H9 (cell line): ENCODE results near the gene CCDC116. TPM values are rescaled to one million over a fixed set of nuclear protein-coding genes. Genes with fewer than 3 reads are reported as not detected.
"Not testable (repeated sequence)": the region's sequence is repeated elsewhere in the genome, so short reads cannot be mapped to it uniquely, and the experiment has no call there.

Experiments used
- DNase-seq: peaks from one replicate; pipeline ENCODE4 v3.0.0-alpha.2; 2017
- H2AFZ ChIP-seq: one replicate; pipeline ENCODE4 v1.6.1; 2013; ENCODE audit warnings: mild to moderate bottlenecking, low read length, control low read depth, moderate library complexity
- H2AK5ac ChIP-seq: 2 replicates; pipeline ENCODE4 v1.6.1; 2013; ENCODE audit warnings: low read length, control low read depth, mixed read lengths; ENCODE audit not compliant: insufficient read length
- H2BK120ac ChIP-seq: one replicate; pipeline ENCODE4 v1.6.1; 2013; ENCODE audit warnings: low read depth, mild to moderate bottlenecking, low read length, control low read depth, inconsistent platforms; ENCODE audit not compliant: poor library complexity, severe bottlenecking
- H2BK12ac ChIP-seq: 2 replicates; pipeline ENCODE4 v1.6.1; 2013; ENCODE audit warnings: low read length, control low read depth, mixed read lengths, low read depth; ENCODE audit not compliant: insufficient read length
- H2BK15ac ChIP-seq: 2 replicates; pipeline ENCODE4 v1.6.1; 2013; ENCODE audit warnings: low read depth, low read length, control low read depth
- H2BK20ac ChIP-seq: one replicate; pipeline ENCODE4 v1.6.1; 2013; ENCODE audit warnings: low read depth, mild to moderate bottlenecking, low read length, control low read depth, inconsistent platforms; ENCODE audit not compliant: poor library complexity, severe bottlenecking
- H2BK5ac ChIP-seq: 2 replicates; pipeline ENCODE4 v1.6.1; 2013; ENCODE audit warnings: low read length, control low read depth, mixed read lengths; ENCODE audit not compliant: insufficient read length
- H3K14ac ChIP-seq: 2 replicates; pipeline ENCODE4 v1.6.1; 2013; ENCODE audit warnings: low read length, control low read depth; ENCODE audit not compliant: insufficient read depth
- H3K18ac ChIP-seq: 2 replicates; pipeline ENCODE4 v1.6.1; 2013; ENCODE audit warnings: low read depth, mild to moderate bottlenecking, mixed read lengths, low read length, control low read depth; ENCODE audit not compliant: insufficient read length
- H3K23ac ChIP-seq: 2 replicates; pipeline ENCODE4 v1.6.1; 2013; ENCODE audit warnings: low read length, control low read depth, mixed read lengths, low read depth; ENCODE audit not compliant: insufficient read length
- H3K23me2 ChIP-seq: 2 replicates; pipeline ENCODE4 v1.6.1; 2013; ENCODE audit warnings: low read depth, mild to moderate bottlenecking, mixed read lengths, low read length, control low read depth; ENCODE audit not compliant: insufficient read length, poor library complexity, severe bottlenecking
- H3K27ac ChIP-seq: 2 replicates; pipeline ENCODE4 v1.5.1; 2013; ENCODE audit warnings: low read length, control low read depth, mixed read lengths, low read depth; ENCODE audit not compliant: insufficient read length
- H3K27me3 ChIP-seq: 2 replicates; pipeline ENCODE4 v1.6.1; 2013; ENCODE audit warnings: low read length, control low read depth, inconsistent platforms; ENCODE audit not compliant: insufficient read depth
- H3K4ac ChIP-seq: 2 replicates; pipeline ENCODE4 v1.6.1; 2013; ENCODE audit warnings: low read depth, mild to moderate bottlenecking, control low read depth, inconsistent platforms, low read length, moderate library complexity
- H3K4me1 ChIP-seq: 2 replicates; pipeline ENCODE4 v1.6.1; 2013; ENCODE audit warnings: low read length, control low read depth, inconsistent platforms; ENCODE audit not compliant: insufficient read depth
- H3K4me2 ChIP-seq: 2 replicates; pipeline ENCODE4 v1.6.1; 2013; ENCODE audit warnings: low read length, control low read depth, mixed read lengths; ENCODE audit not compliant: insufficient read length, insufficient read depth
- H3K56ac ChIP-seq: 2 replicates; pipeline ENCODE4 v1.6.1; 2013; ENCODE audit warnings: low read depth, mild to moderate bottlenecking, mixed read lengths, low read length, control low read depth; ENCODE audit not compliant: insufficient read length
- H3K79me1 ChIP-seq: 2 replicates; pipeline ENCODE4 v1.6.1; 2013; ENCODE audit warnings: low read depth, mild to moderate bottlenecking, moderate library complexity, low read length, control low read depth, inconsistent platforms; ENCODE audit not compliant: insufficient read depth, poor library complexity, severe bottlenecking
- H3K79me2 ChIP-seq: 2 replicates; pipeline ENCODE4 v1.6.1; 2013; ENCODE audit warnings: low read length, control low read depth, inconsistent platforms; ENCODE audit not compliant: insufficient read depth
- H3K9ac ChIP-seq: 2 replicates; pipeline ENCODE4 v1.6.1; 2013; ENCODE audit warnings: low read length, control low read depth, mixed read lengths; ENCODE audit not compliant: insufficient read length; ENCODE audit errors: extremely low read depth
- H3K9me3 ChIP-seq: one replicate; pipeline ENCODE4 v1.6.1; 2013; ENCODE audit warnings: low read depth, low read length, inconsistent platforms; ENCODE audit not compliant: control insufficient read depth
- H3T11ph ChIP-seq: one replicate; pipeline ENCODE4 v1.6.1; 2013; ENCODE audit warnings: mild to moderate bottlenecking, low read length, control low read depth, inconsistent platforms
- H4K20me1 ChIP-seq: one replicate; pipeline ENCODE4 v1.6.1; 2013; ENCODE audit not compliant: control insufficient read depth, insufficient read length, insufficient read depth
- H4K5ac ChIP-seq: 2 replicates; pipeline ENCODE4 v1.6.1; 2013; ENCODE audit warnings: low read depth, mild to moderate bottlenecking, mixed read lengths, low read length, control low read depth; ENCODE audit not compliant: insufficient read length
- H4K8ac ChIP-seq: replicated peaks from 2 replicates; pipeline ENCODE4 v1.6.1; 2013; ENCODE audit warnings: low read length, control low read depth, mixed read lengths, low read depth; ENCODE audit not compliant: insufficient read length
- H4K91ac ChIP-seq: 2 replicates; pipeline ENCODE4 v1.6.1; 2013; ENCODE audit warnings: low read depth, mild to moderate bottlenecking, moderate library complexity, mixed read lengths, low read length, control low read depth; ENCODE audit not compliant: insufficient read length
- H3K27ac Mint-ChIP-seq, 3 experiments: 2 replicates in 2 of 3; 3 replicates in 1 of 3; pipeline ENCODE4 v1.8.0; 2020 to 2021; ENCODE audit warnings: mixed read lengths in 3 of 3, mild to moderate bottlenecking in 1 of 3, moderate library complexity in 1 of 3
- H3K27me3 Mint-ChIP-seq: 2 replicates; pipeline ENCODE4 v1.8.0; 2021; ENCODE audit warnings: low read depth, mild to moderate bottlenecking, moderate library complexity, mixed read lengths
- H3K36me3 Mint-ChIP-seq, 3 experiments: 2 replicates in 2 of 3; 3 replicates in 1 of 3; pipeline ENCODE4 v1.8.0; 2020 to 2021; ENCODE audit warnings: low read depth in 3 of 3, mixed read lengths in 3 of 3; ENCODE audit not compliant: insufficient read depth in 1 of 3
- H3K4me1 Mint-ChIP-seq, 2 experiments: 2 replicates each; pipeline ENCODE4 v1.8.0; 2020; ENCODE audit warnings: mixed read lengths in 2 of 2
- H3K4me3 Mint-ChIP-seq, 2 experiments: 2 replicates in 1 of 2; 3 replicates in 1 of 2; pipeline ENCODE4 v1.8.0; 2020 to 2021; ENCODE audit warnings: mild to moderate bottlenecking in 2 of 2, mixed read lengths in 2 of 2, moderate library complexity in 1 of 2
- H3K9me3 Mint-ChIP-seq, 2 experiments: 2 replicates in 1 of 2; 3 replicates in 1 of 2; pipeline ENCODE4 v1.8.0; 2020; ENCODE audit warnings: mild to moderate bottlenecking in 2 of 2, mixed read lengths in 2 of 2, moderate library complexity in 1 of 2
- WGBS: extraction: QIAGEN DNeasy Blood & Tissue Kit; methylation state at CpG from one replicate; pipeline ENCODE4 v1.1.7; 2013; ENCODE audit warnings: missing lambda C conversion rate, low lambda C conversion rate, mixed read lengths; ENCODE audit not compliant: insufficient read length; ENCODE audit errors: extremely low coverage; 5-methylcytosine and 5-hydroxymethylcytosine counted together
- total RNA-seq: library from RNA; stranded (reverse); gene quantifications from 2 replicates; pipeline ENCODE4 v1.2.1, GENCODE V29; 2021
- TF ChIP-seq, protein P1 (sequence below): fragments of 200-600 bp; sonication (generic); conservative IDR thresholded peaks from 3 replicates; pipeline ENCODE4 v1.8.0; 2021; ENCODE audit warnings: antibody characterized with exemption, mild to moderate bottlenecking

Gene CCDC116
- total RNA-seq, 1 experiment from 2014 or later, result 0.63 TPM

DNA sequence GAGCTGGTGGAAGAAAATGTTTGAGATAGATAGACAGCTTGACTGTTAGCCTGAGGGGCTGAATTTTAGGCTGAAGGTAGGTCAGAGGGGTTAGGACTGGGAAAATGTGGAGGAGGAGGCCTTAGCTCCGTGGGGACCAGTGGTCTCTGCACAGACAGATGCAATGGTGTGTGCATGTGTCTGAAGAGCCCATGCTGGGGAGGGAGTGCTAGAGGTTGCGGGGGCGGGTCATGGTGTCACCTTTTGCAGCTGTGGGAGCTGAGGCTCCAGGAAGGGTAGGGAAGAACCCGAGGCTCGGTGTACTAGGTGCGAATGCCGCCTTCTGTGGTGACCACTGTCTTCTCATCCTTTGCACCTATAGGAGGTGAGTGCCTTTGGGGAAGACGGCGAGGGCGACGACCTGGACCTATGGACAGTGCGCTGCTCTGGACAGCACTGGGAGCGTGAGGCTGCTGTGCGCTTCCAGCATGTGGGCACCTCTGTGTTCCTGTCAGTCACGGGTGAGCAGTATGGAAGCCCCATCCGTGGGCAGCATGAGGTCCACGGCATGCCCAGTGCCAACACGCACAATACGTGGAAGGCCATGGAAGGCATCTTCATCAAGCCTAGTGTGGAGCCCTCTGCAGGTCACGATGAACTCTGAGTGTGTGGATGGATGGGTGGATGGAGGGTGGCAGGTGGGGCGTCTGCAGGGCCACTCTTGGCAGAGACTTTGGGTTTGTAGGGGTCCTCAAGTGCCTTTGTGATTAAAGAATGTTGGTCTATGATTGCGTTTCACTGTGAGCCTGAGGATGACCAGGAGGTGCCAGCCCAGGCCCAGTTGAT lies 11.2 kb downstream of the CCDC116 start:
- H3T11ph ChIP-seq, result no peak overlapping the region
- no peak overlapping the region for H3K27ac ChIP-seq
- no peak overlapping the region for H3K4ac ChIP-seq
- DNase-seq, result no peak
- H4K20me1 ChIP-seq, result no peaks in the 10 kb centered on the region
- H3K27me3 Mint-ChIP-seq, result peaks cover 12% of the 10 kb centered on the region
- no peak overlapping the region for H2BK15ac ChIP-seq
- peaks cover 2% of the 10 kb centered on the region; the same call in 1 of the 2 replicates for H3K4me1 ChIP-seq
- no peak overlapping the region for H2AK5ac ChIP-seq
- H4K5ac ChIP-seq, result no peak overlapping the region
- H3K27ac Mint-ChIP-seq, result peak overlapping the region in 1 of 3 experiments; percentile 21; a peak in 2 of 7 replicates
- no peak overlapping the region for H2BK5ac ChIP-seq
- H4K8ac ChIP-seq, result no peak overlapping the region
- H3K79me2 ChIP-seq, result no peaks in the 10 kb centered on the region
- H3K36me3 Mint-ChIP-seq, result peaks cover 10 to 26% (median 17%) of the 10 kb centered on the region in 3 experiments; a peak in 6 of 7 replicates
- no peak overlapping the region for H3K23ac ChIP-seq
- H2BK120ac ChIP-seq, result no peak overlapping the region
- H3K18ac ChIP-seq, result no peak overlapping the region
- no peak overlapping the region for H2BK20ac ChIP-seq
- WGBS, result no CpG with 5 or more reads among the region's 22 CpGs
- H3K4me3 Mint-ChIP-seq, result peak overlapping the region in 1 of 2 experiments; percentile 89; a peak in 4 of 5 replicates
- no peak overlapping the region for H3K14ac ChIP-seq
- no peak overlapping the region for H4K91ac ChIP-seq
- H2AFZ ChIP-seq, result no peak overlapping the region
- H3K4me2 ChIP-seq, result peak overlapping the region; percentile 57
- H3K56ac ChIP-seq, result no peak overlapping the region
- H2BK12ac ChIP-seq, result no peak overlapping the region
- TF ChIP-seq, protein P1, sequence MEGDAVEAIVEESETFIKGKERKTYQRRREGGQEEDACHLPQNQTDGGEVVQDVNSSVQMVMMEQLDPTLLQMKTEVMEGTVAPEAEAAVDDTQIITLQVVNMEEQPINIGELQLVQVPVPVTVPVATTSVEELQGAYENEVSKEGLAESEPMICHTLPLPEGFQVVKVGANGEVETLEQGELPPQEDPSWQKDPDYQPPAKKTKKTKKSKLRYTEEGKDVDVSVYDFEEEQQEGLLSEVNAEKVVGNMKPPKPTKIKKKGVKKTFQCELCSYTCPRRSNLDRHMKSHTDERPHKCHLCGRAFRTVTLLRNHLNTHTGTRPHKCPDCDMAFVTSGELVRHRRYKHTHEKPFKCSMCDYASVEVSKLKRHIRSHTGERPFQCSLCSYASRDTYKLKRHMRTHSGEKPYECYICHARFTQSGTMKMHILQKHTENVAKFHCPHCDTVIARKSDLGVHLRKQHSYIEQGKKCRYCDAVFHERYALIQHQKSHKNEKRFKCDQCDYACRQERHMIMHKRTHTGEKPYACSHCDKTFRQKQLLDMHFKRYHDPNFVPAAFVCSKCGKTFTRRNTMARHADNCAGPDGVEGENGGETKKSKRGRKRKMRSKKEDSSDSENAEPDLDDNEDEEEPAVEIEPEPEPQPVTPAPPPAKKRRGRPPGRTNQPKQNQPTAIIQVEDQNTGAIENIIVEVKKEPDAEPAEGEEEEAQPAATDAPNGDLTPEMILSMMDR, result no peak
- H3K9ac ChIP-seq, result no peak overlapping the region
- no peaks in the 10 kb centered on the region for H3K9me3 ChIP-seq
- H3K9me3 Mint-ChIP-seq, result no peaks in the 10 kb centered on the region
- H3K79me1 ChIP-seq, result no peaks in the 10 kb centered on the region
- H3K27me3 ChIP-seq, result no peaks in the 10 kb centered on the region
- peaks cover 7% of the 10 kb centered on the region for H3K23me2 ChIP-seq
- H3K4me1 Mint-ChIP-seq, result peaks cover 14 to 17% of the 10 kb centered on the region in 2 experiments

DNA sequence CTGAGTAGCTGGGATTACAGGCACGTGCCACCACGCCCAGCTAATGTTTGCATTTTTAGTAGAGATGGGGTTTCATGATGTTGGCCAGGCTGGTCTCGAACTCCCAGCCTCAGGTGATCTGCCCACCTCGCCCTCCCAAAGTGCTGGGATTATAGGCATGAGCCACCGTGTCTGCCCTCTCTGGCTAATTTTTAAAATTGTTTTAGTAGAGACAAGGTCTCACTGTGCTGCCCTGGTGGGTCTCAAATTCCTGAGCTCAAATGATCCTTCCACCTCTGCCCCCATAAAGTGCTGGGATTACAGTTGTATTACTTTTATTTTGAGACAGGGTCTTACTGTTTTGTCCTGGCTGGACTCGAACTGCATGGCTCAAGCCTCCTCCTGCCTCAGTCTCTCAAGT lies 13.0 kb downstream of the CCDC116 start:
- not testable (repeated sequence) for H3K23ac ChIP-seq, H2BK15ac ChIP-seq, H3K4me3 Mint-ChIP-seq, H2BK120ac ChIP-seq, H3K4ac ChIP-seq, H3K4me2 ChIP-seq, H4K5ac ChIP-seq, H3K27ac Mint-ChIP-seq, H3K4me1 ChIP-seq, H3K56ac ChIP-seq, H3K79me1 ChIP-seq, H3K14ac ChIP-seq, H2AK5ac ChIP-seq, H2BK20ac ChIP-seq, H3K23me2 ChIP-seq, H2BK5ac ChIP-seq, H2BK12ac ChIP-seq, H3K9ac ChIP-seq, H3K9me3 ChIP-seq, H3K27me3 Mint-ChIP-seq, H2AFZ ChIP-seq, H3K79me2 ChIP-seq, H4K91ac ChIP-seq, H3T11ph ChIP-seq, H3K9me3 Mint-ChIP-seq, H4K8ac ChIP-seq, H4K20me1 ChIP-seq, DNase-seq, H3K27ac ChIP-seq, H3K27me3 ChIP-seq, H3K18ac ChIP-seq
- Mint-ChIP-seq H3K4me1 (peaks cover 17 to 21% of the 10 kb centered on the region in 2 experiments), H3K36me3 (peaks cover 10 to 33% (median 22%) of the 10 kb centered on the region in 3 experiments; a peak in 6 of 7 replicates)
- WGBS, result no CpG with 5 or more reads among the region's 6 CpGs
